ENCODE data around the gene CARNS1.

The CARNS1 gene

DNA sequence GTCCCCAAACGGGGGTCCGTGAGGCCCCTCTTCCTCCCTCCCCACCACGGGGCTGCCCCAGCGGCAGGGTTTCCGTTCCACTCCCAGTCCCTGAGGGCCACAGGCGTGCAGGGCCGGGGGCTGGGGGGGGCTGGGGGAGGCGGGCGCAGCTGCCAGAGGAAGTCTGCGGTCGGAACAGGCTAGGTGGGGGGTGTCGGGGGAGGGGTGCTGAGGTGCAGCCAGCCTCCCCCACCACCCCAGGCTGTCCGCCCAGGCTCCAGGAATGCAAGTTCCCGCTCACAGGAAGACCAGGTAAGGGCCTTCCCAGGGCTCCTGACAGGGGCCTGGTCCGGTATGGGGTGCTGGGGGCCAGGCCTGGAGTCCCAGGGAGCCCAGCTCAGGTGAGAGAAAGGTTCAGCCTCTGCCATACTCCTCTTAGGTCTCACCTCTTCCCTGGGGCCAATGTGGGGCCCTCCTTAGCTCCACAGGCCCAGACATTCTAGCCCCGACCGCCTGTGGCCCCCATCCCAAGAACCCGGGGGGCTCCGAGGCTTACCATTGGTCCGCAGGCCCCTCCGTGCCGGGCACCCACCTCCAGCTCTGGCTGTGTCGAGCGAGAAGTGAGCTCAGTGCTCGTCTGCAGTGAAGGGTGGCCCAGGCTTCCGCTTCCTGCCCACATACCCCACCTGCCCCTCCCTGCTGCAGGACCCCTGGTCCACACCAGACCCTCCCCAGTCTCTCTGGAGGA is 21.8 kb downstream of the CARNS1 start, which contains the start of gene PTPRCAP:
Gene PTPRCAP, minus strand, starts transcription at position 601 of the 727 bp plus-strand sequence. Its CDS starts 63 bp downstream, at position 538.
- Histone ChIP-seq H3K4me1 (ENCODE audit: control extremely low read depth in 1 of 4, control insufficient read depth in 4 of 4, insufficient read depth in 4 of 4, low read length in 3 of 4) (peaks cover 1 to 83% (median 76%) of the 10 kb centered on the region in 4 experiments), H3K27ac (ENCODE audit: insufficient read depth in 1 of 2, low read depth in 1 of 2, low read length in 2 of 2, poor library complexity in 1 of 2, severe bottlenecking in 2 of 2) (peak within 1 kb of the TSS; percentile 25 to 79), H3K9me3 (ENCODE audit: control extremely low read depth in 1 of 5, control insufficient read depth in 4 of 5, insufficient read depth in 2 of 5, low read depth in 1 of 5, low read length in 4 of 5) (no peaks in the 10 kb centered on the region), H3K4me3 (ENCODE audit: control insufficient read depth in 1 of 7, extremely low read depth in 1 of 7, insufficient read depth in 4 of 7, low read depth in 2 of 7, low read length in 6 of 7) (peak within 1 kb of the TSS; percentile 18 to 89 (median 73)), H3K27me3 (replicated peaks in 2 of 5; ENCODE audit: control insufficient read depth in 4 of 5, insufficient read depth in 5 of 5, low read length in 4 of 5) (no peaks in the 10 kb centered on the region), H3K36me3 (ENCODE audit: control insufficient read depth in 4 of 4, insufficient read depth in 4 of 4, low read length in 3 of 4) (peaks cover 2 to 67% (median 25%) of the 10 kb centered on the region in 4 experiments)
- POLR2A ChIA-PET: interaction anchor here (0.7 to 2.2 kb wide), 13 partner anchors 9 to 40 kb away, joined by 3 to 10 read pairs (median 4); partner anchors contain the start of genes PPP1CA, RPS6KB2, TBC1D10C and TMEM134
- WGBS (ENCODE audit: insufficient coverage): 0% methylated on average over 16 of the region's 26 CpGs
- CTCF ChIA-PET: interaction anchor here (0.8 to 2.7 kb wide), 9 partner anchors 9 to 69 kb away, joined by 3 to 19 read pairs (median 5); partner anchors contain the start of genes PPP1CA, RPS6KB2, TBC1D10C and TMEM134
- peak in 2 of 3 donors; percentile 58 to 68 for DNase-seq

DNA sequence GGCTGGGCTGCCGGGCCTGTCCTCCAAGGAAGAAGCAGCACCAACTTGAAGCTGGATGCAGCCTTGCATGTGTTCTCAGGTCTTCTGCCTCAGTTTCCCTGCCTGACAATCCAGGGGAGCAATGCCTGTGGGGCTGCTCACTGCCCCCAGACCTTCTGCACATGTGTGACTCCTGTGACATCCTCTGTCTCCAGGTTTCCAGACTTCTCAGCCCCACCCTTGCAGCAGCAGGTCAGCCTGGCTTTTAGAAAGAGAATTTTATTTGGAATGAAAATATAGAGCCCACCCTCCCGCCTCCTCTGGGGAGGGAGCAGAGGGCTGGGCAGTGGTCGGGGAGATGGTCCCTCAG is 22.3 kb downstream of the CARNS1 start:
- no peak for DNase-seq
- ChIA-PET CTCF (interaction anchor here (0.7 to 2.7 kb wide), 9 partner anchors 9 to 65 kb away, joined by 3 to 19 read pairs (median 5); partner anchors contain the start of genes CLCF1, PPP1CA, RPS6KB2 and TBC1D10C), POLR2A (interaction anchor here (0.7 to 2.2 kb wide), 8 partner anchors 12 to 36 kb away, joined by 3 to 10 read pairs (median 4); partner anchors contain the start of genes PPP1CA and TMEM134)
- Histone ChIP-seq H3K27me3 (replicated peaks in 2 of 5; ENCODE audit: control insufficient read depth in 4 of 5, insufficient read depth in 5 of 5, low read length in 4 of 5) (no peaks in the 10 kb centered on the region), H3K4me1 (ENCODE audit: control extremely low read depth in 1 of 4, control insufficient read depth in 4 of 4, insufficient read depth in 4 of 4, low read length in 3 of 4) (peaks cover 1 to 87% (median 78%) of the 10 kb centered on the region in 4 experiments), H3K9me3 (ENCODE audit: control extremely low read depth in 1 of 5, control insufficient read depth in 4 of 5, insufficient read depth in 2 of 5, low read depth in 1 of 5, low read length in 4 of 5) (no peaks in the 10 kb centered on the region), H3K4me3 (ENCODE audit: control insufficient read depth in 1 of 7, extremely low read depth in 1 of 7, insufficient read depth in 4 of 7, low read depth in 2 of 7, low read length in 6 of 7) (peak overlapping the region; percentile 18 to 89 (median 73)), H3K36me3 (ENCODE audit: control insufficient read depth in 4 of 4, insufficient read depth in 4 of 4, low read length in 3 of 4) (peaks cover 2 to 62% (median 22%) of the 10 kb centered on the region in 4 experiments), H3K27ac (ENCODE audit: insufficient read depth in 1 of 2, low read depth in 1 of 2, low read length in 2 of 2, poor library complexity in 1 of 2, severe bottlenecking in 2 of 2) (peak overlapping the region; percentile 15 to 79)
- 32% methylated on average over 3 of the region's 3 CpGs for WGBS (ENCODE audit: insufficient coverage)

DNA sequence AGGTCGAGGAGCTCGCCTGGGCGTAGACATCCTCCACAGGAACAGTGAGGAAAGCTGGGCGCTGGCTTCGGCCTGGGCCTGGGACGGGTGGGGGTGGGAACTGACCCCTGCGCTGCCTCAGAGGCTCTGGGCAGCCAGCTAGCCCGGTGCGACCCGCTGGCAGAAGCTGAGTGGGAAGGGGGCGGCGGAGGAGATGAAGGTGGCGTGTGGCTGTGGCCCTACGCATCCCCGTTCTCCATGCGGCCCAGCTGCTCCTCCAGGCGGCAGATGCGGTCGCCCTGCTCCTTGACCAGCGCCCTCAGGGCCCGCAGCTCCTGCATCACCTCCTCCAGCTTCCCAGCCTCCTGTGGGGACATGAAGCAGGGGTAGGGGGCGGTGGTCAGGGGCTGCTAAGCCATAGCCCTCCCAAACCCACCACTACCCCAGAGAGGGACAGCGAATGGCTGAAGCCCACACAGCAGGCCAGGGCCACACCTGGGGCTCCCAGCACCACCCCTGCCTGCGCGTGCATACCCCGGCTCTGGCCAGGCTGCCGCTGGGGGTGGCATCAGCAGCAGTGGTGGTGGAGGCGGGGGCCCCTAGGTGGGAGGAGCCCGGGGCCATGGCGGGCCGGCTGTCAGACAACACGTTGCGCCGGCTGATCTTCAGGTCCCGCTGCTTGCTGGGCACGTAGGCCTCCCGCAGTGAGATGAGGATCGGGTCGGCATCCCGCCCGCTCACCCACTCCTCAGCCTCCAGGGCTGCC is 22.9 kb downstream of the CARNS1 start:
- Histone ChIP-seq H3K4me3 (ENCODE audit: control insufficient read depth in 1 of 7, extremely low read depth in 1 of 7, insufficient read depth in 4 of 7, low read depth in 2 of 7, low read length in 6 of 7) (peak overlapping the region in 4 of 7 experiments; percentile 31 to 89 (median 78)), H3K9me3 (ENCODE audit: control extremely low read depth in 1 of 5, control insufficient read depth in 4 of 5, insufficient read depth in 2 of 5, low read depth in 1 of 5, low read length in 4 of 5) (no peaks in the 10 kb centered on the region), H3K27me3 (replicated peaks in 2 of 5; ENCODE audit: control insufficient read depth in 4 of 5, insufficient read depth in 5 of 5, low read length in 4 of 5) (no peaks in the 10 kb centered on the region), H3K27ac (ENCODE audit: insufficient read depth in 1 of 2, low read depth in 1 of 2, low read length in 2 of 2, poor library complexity in 1 of 2, severe bottlenecking in 2 of 2) (peak overlapping the region in 1 of 2 experiments; percentile 79), H3K36me3 (ENCODE audit: control insufficient read depth in 4 of 4, insufficient read depth in 4 of 4, low read length in 3 of 4) (peaks cover 2 to 57% (median 17%) of the 10 kb centered on the region in 4 experiments), H3K4me1 (ENCODE audit: control extremely low read depth in 1 of 4, control insufficient read depth in 4 of 4, insufficient read depth in 4 of 4, low read length in 3 of 4) (peaks cover 1 to 90% (median 77%) of the 10 kb centered on the region in 4 experiments)
- CTCF ChIA-PET: interaction anchor here (0.7 to 2.7 kb wide), 10 partner anchors 9 to 65 kb away, joined by 3 to 19 read pairs (median 5); partner anchors contain the start of genes CLCF1, PPP1CA, RPS6KB2 and TBC1D10C
- no peak for DNase-seq
- WGBS (ENCODE audit: insufficient coverage): 89% methylated on average over 35 of the region's 41 CpGs
- POLR2A ChIA-PET: interaction anchor here (0.7 to 2.2 kb wide), 9 partner anchors 10 to 37 kb away, joined by 3 to 10 read pairs (median 4); partner anchors contain the start of genes PPP1CA, RPS6KB2 and TMEM134

DNA sequence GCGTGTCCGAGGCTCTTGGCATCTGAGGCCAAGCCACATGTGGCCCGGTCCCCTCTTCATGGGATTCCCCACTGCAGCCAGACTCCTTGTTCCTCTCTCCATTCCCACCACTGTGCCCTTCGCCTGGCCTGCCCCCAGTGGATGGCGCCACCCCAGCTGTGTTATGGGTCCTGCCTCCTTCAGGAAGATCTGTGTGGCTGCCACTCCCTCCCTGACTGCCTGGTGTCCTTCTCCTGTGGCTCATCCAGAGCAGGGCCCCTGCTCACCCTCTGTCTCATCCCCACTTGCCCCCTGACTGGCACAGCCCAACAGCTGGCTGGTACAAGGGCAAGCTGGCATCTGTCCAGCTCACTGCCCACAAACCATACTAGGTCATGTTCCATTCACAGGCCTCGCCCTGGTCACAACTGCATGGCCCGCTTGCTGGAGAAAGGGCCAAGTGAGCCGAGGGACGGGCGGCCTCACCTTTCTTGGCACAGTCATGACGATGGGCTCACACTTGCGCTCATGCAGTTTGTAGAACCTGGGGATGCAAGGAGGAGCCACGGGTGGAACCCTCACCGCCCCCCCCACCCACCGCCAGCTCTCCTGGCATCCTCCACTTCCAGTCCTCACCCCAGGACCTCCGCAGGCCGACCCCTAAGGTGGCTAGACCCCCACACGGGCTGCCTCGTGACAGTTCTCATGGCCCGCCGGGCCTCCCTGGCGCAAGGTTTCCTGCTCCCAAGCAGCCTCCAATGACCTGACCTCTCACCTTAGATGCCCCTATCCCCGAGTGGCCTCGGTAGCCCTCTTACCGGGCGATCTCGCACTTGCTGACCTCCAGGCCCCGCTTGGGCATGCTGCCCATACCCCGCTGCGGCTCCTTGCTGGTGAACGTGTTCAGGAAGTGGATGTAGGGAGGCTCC is 24.1 kb downstream of the CARNS1 start:
- Histone ChIP-seq H3K27me3 (replicated peaks in 2 of 5; ENCODE audit: control insufficient read depth in 4 of 5, insufficient read depth in 5 of 5, low read length in 4 of 5) (no peaks in the 10 kb centered on the region), H3K9me3 (ENCODE audit: control extremely low read depth in 1 of 5, control insufficient read depth in 4 of 5, insufficient read depth in 2 of 5, low read depth in 1 of 5, low read length in 4 of 5) (no peaks in the 10 kb centered on the region), H3K4me1 (ENCODE audit: control extremely low read depth in 1 of 4, control insufficient read depth in 4 of 4, insufficient read depth in 4 of 4, low read length in 3 of 4) (peaks cover 1 to 85% (median 77%) of the 10 kb centered on the region in 4 experiments), H3K4me3 (ENCODE audit: control insufficient read depth in 1 of 7, extremely low read depth in 1 of 7, insufficient read depth in 4 of 7, low read depth in 2 of 7, low read length in 6 of 7) (peak overlapping the region in 1 of 7 experiments; percentile 20), H3K27ac (ENCODE audit: insufficient read depth in 1 of 2, low read depth in 1 of 2, low read length in 2 of 2, poor library complexity in 1 of 2, severe bottlenecking in 2 of 2) (no peak overlapping the region), H3K36me3 (ENCODE audit: control insufficient read depth in 4 of 4, insufficient read depth in 4 of 4, low read length in 3 of 4) (peaks cover 2 to 45% (median 10%) of the 10 kb centered on the region in 4 experiments)
- WGBS (ENCODE audit: insufficient coverage): 63% methylated on average over 27 of the region's 31 CpGs
- POLR2A ChIA-PET: interaction anchor here (1.1 to 1.4 kb wide), 3 partner anchors 12 to 38 kb away, joined by 4 to 6 read pairs (median 4); partner anchors contain the start of genes PPP1CA and RPS6KB2
- CTCF ChIA-PET: interaction anchor here (0.7 to 2.1 kb wide), 6 partner anchors 11 to 43 kb away, joined by 3 to 11 read pairs (median 4); partner anchors contain the start of genes AIP and PPP1CA
- peak in 1 of 3 donors; percentile 42 for DNase-seq

DNA sequence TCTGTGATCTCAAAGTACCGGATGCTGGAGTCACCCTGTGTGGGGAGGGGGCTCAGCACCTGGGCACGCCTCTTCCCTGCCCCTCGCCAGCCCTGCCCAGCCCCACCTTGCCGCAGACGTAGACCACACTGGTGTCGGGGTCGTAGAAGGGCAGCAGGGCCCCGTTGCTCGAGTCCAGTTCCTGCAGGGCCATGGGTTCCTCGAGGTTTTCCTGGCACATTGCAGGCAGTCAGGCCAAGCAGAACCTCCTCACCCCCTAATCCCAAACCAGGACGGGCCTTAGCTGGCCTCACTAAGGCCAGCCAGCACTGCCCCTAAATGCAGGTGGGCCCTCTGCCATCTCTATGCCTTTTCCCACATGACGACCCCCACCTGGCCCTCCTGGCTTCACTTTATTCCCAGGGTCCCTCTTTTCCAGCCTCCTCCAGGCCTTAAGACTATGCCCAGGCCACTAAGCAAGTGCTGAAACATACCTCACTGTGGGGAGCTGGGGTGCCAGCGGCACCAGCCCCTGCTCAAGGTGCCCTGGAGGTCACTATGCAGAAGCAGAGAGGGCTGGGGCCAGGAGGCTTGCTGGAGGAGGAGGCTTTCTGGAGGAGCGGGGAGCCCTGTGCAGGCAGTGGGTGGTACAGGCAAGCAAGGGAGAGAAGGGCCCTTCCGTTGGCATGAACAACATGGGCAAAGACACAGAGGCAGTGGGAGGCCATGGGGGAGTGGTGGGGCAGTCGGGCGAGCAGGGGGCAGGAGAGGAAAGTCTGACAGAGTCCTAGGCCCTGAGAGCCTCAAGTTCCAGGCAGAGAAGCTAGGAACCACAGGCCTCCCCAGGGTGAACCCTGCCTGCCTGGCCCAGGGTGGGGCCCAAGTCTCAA is 25.0 kb downstream of the CARNS1 start:
- H3K4me1 ChIP-seq (ENCODE audit: control extremely low read depth in 1 of 4, control insufficient read depth in 4 of 4, insufficient read depth in 4 of 4, low read length in 3 of 4): peaks cover 1 to 85% (median 75%) of the 10 kb centered on the region in 4 experiments
- no peak overlapping the region for H3K27ac ChIP-seq (ENCODE audit: insufficient read depth in 1 of 2, low read depth in 1 of 2, low read length in 2 of 2, poor library complexity in 1 of 2, severe bottlenecking in 2 of 2)
- H3K9me3 ChIP-seq (ENCODE audit: control extremely low read depth in 1 of 5, control insufficient read depth in 4 of 5, insufficient read depth in 2 of 5, low read depth in 1 of 5, low read length in 4 of 5): no peaks in the 10 kb centered on the region
- ChIA-PET CTCF (interaction anchor here (0.6 to 2.1 kb wide), 9 partner anchors 9 to 65 kb away, joined by 3 to 11 read pairs (median 3); partner anchors contain the start of genes PITPNM1, PPP1CA, RAD9A and RPS6KB2), POLR2A (interaction anchor here (1.4 kb wide), 1 partner anchor 39 kb away, joined by 6 read pairs; the partner anchor contains the start of gene PPP1CA)
- no peak for DNase-seq
- no peaks in the 10 kb centered on the region for H3K27me3 ChIP-seq (replicated peaks in 2 of 5; ENCODE audit: control insufficient read depth in 4 of 5, insufficient read depth in 5 of 5, low read length in 4 of 5)
- H3K36me3 ChIP-seq (ENCODE audit: control insufficient read depth in 4 of 4, insufficient read depth in 4 of 4, low read length in 3 of 4): peaks cover 2 to 36% (median 4%) of the 10 kb centered on the region in 4 experiments
- WGBS (ENCODE audit: insufficient coverage): 60% methylated on average over 14 of the region's 17 CpGs
- no peak overlapping the region for H3K4me3 ChIP-seq (ENCODE audit: control insufficient read depth in 1 of 7, extremely low read depth in 1 of 7, insufficient read depth in 4 of 7, low read depth in 2 of 7, low read length in 6 of 7)

All from common myeloid progenitor, CD34-positive (primary cell).